Measurements from ENCODE around the gene BCAS3.

The BCAS3 gene

GRCh38 chr17:61316633-61317032, 639.0 kb downstream of the BCAS3 start:
- no peak for DNase-seq (ENCODE audit: low read depth in 2 of 2)

GRCh38 chr17:61317779-61318178, 640.1 kb downstream of the BCAS3 start:
- DNase-seq (ENCODE audit: low read depth in 2 of 2): no peak

DNA sequence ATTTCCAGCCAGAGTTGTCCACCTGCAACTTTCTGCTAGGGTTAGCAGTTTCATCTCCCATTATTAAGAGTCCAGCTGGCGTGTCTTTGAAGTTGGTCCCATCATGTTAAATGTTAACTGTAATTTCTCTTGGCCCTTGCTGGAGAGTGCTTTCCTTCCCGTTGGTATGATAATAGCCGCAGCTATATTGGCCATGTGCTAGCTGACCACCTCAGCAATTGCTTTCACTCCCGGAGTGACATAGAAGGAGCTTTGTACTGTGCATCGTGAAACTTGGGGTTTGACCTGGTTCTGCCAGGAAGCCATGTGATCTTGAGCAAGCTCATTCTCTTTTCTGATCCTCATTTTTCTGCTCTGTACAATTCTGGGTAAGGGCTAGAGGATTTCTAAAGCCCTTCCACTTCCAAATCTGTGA, 641.0 kb downstream of the BCAS3 start:
- no peak for DNase-seq (ENCODE audit: low read depth in 2 of 2)

- no peak for DNase-seq (ENCODE audit: low read depth in 2 of 2)
Measured at GRCh38 chr17:61321344-61321743, 643.7 kb downstream of the BCAS3 start.

DNA sequence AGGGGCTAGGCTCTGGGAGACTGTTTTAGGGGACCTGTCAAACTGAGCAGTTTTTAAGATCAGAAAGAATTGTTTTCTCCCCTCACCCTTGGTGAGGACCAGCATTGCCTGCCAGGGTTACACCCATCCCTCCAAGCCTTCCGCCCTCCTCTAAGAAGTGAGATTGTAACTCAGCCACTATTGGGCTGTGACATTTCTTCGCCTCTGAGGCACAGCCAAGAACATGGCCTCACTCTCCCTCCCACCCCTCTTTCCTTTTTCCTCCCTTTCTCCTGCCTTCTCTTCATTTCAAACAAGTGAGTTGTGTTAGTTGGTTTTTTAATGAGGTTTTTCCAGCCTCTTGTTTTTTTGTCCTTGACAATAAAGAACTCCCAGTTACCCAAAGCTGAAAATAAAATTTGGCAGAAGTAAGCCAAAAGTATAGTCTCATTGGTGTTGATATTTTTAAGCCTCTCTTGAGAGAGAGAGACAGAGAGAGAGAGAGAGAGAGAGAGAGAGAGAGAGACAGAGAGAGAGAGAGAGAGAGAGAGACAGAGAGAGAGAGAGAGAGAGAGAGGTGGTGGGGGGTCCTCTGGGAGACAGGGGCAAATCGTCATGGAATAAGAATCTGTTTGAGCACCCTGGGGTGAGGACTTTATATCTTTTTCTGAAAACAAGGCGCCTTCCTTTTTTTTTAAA, 644.8 kb downstream of the BCAS3 start:
- DNase-seq (ENCODE audit: low read depth in 2 of 2): no peak

DNA sequence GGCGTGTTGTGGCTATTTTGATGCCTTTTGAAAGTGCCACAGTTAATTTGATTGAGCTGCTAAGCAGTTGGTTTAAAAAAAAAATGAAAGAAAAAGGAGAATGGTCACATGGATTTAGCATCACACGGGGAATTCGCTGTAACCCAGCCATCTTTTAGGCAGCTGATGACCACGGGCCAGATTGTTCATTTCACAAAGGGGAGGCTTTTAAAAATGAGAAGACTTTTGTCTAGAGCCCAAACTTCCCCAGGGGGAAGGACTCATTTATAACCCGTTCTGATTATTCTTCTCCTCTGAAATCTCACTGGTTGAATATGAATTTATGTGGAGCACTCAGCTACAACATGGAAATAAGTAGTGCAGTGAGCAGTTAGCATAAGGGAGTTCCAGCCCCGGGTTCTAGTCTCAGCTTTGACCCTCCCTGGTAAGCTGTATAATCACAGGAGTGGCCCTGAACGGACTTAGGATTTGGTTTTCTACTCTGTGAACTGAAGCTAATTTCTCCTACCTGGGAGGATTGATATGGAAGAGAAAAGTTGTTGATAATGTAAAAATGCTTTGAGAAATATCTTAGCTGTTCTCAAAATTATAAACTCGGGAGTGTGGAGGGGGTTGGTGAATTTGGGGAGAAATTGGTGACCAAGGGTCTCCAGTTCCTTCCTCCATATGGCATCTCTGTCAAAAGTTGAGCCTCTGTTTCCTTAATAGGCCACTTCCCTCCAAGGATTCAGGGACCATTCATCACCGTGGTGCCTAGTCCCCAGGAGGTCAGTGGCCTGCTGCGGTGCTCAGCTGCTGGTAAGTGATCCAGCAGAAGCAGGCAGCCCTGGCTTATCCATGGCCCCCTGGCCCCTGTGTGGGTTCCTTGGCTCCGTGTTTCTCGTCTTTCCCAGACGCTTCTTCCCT, 645.6 kb downstream of the BCAS3 start:
- no peak for DNase-seq (ENCODE audit: low read depth in 2 of 2)

GRCh38 chr17:61323909-61324868, 646.5 kb downstream of the BCAS3 start:
- no peak for DNase-seq (ENCODE audit: low read depth in 2 of 2)

DNA sequence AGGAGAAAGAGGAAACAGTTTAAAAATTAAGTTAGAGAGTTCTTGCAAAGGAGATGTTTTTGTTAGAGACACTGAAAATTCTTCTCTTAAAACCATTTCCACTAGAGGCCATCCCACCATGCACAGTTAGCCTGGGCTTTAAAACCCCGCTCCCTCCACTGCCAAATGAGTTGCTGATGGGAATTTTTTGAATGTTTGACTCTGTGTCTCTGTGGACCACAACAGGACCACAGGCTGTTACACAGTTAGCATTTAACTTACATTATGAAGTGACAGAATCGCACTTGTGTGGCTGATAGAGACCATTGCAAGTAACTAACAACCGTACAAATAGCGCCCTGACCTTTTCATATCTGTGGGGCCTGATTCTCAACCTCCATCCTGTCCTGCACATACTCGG, 647.3 kb downstream of the BCAS3 start:
- DNase-seq (ENCODE audit: low read depth in 2 of 2): no peak

GRCh38 chr17:61325382-61326073, 647.9 kb downstream of the BCAS3 start:
- no peak for DNase-seq (ENCODE audit: low read depth in 2 of 2)

GRCh38 chr17:61326330-61326729, 648.7 kb downstream of the BCAS3 start:
- no peak for DNase-seq (ENCODE audit: low read depth in 2 of 2)

GRCh38 chr17:61328351-61328750, 650.7 kb downstream of the BCAS3 start:
- DNase-seq (ENCODE audit: low read depth in 2 of 2): no peak

DNA sequence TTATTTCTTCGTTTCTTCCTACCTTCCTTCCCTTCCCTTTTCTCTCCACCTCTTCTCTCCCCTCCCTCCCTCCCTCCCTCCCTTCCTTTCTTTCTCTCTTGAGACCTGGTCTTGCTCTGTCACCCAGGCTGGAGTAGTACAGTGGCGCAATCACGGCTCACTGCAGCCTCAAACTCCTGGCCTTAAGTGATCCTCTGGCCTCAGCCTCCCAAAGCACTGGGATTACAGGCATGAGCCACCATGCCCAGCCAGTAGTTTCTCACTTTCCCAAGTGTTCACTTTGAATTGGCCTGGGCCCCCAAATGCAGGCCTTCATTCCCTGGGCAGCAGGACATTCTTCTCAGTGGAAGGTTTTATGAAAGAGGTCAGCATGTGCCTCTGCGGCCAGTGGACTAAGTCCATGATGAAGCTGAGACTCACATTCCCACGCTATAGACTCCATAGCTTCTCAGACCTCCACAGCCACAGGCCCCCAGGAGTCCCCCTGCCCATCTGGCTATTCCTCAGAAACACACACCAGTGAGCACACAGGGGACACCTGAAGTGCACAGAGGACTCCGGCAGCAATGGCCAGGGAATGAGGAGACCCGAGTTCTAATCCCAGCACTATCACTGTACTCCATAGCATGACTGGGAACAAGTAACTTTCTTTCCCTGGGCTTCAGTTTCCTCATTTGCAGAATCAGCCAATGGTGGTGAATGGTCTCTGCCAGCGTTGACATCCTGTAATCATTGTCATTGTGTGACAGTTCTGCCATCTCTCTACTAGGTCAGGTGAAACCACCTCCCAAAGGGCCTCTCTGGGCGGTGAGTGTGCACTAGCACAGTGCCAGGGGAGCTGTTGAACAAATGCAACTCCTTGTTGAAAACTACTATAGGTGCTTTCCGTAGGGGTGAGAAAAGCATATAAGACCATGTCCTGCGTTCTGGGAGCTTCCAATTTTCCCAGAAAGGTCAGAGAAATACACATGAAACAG, 652.8 kb downstream of the BCAS3 start:
- DNase-seq (ENCODE audit: low read depth in 2 of 2): no peak

GRCh38 chr17:61331178-61331577, 653.5 kb downstream of the BCAS3 start:
- DNase-seq (ENCODE audit: low read depth in 2 of 2): no peak

DNA sequence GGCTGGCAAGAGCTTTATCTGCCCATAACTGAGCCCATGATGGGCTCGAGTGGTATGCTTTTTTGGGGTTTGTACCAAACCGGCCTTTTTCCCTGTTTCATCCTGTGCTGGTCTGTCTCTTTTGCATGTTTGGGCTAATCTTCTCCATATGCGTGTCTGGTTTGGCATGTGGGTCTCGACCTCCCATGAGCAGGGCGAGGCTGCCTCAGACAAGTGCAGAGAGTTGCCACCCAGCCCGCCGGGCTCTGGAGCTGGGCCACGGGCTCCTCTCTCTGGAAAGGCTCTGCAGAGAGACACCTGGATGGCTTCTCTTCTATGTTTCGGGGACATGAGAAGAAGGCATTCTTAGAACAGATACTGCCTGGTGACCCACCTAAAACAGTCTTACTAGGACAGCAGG, 654.2 kb downstream of the BCAS3 start:
- DNase-seq (ENCODE audit: low read depth in 2 of 2): no peak

DNA sequence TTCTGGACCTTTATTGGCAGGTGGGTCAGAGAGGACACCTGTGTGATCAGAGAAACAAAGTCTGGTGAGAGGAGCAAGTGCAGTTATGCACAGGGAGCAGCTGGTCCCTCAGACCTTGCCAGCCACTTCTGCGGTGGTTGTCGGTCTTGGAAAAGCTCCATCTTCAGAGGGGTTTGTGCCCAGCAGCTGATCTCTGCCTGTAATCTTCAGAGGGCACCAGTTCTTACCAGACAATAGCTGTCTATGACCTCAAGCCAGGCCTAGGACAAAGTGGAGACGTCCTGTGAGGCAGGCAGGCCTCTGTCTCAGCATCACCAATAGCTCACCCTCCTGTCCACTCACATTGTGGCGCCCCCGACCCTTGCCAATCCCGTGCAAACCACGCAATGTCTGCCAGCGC, 655.5 kb downstream of the BCAS3 start:
- no peak for DNase-seq (ENCODE audit: low read depth in 2 of 2)

DNA sequence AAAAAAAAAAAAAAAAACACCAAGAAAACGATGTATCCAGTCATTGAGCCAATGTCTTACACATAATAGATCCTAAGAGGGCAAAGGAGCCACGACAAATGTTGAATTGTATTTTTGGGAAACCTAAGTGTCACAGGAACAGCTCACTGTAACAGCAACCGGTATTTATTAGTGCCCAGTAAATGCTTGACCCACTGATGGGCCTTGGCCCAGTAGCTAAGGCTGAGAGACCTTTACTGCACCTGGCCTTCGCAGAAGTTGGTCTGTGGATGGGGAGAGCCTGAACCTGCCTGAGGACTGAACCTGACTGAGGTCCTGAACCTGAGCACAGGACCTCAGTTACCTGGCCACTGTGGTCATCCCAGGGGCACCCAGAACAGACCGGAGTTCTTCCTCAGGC, 657.0 kb downstream of the BCAS3 start:
- DNase-seq (ENCODE audit: low read depth in 2 of 2): no peak

DNA sequence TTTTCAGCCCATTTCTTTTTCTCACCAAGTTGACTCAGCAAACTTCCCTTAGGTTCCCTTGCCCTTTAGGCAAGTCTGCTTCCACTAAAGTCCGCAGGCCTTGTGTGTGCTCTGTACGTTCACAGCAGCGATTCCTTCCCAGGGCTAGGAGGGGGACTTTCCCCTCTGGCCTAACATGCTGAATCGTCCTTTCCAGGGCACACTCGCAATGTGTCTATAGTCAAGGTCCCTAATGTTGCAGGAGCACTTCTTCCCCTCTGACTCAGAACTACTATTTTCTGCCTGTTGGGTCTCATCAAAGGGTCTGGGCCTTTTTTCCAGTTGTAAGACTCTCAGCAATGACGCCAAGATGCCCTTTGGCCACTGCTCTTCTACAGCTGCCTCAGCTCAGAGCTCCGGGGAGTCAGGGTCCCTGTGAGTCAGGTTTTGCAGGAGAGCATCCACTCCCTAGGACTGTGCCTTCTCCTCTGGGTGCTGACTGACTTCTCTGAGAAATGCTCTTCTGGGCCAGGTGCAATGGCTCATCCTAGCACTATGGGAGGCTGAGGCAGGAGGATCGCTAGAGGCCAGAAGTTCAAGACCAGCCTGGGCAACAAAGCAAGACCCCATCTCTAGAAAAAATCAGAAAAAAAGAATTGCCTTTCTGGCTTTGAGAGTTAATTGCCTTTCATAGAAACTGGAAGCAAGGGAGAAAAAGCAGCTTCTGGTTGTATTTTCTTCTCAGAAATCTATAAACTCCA, 657.6 kb downstream of the BCAS3 start:
- DNase-seq (ENCODE audit: low read depth in 2 of 2): no peak

GRCh38 chr17:61335845-61336655, 658.4 kb downstream of the BCAS3 start:
- DNase-seq (ENCODE audit: low read depth in 2 of 2): no peak

DNA sequence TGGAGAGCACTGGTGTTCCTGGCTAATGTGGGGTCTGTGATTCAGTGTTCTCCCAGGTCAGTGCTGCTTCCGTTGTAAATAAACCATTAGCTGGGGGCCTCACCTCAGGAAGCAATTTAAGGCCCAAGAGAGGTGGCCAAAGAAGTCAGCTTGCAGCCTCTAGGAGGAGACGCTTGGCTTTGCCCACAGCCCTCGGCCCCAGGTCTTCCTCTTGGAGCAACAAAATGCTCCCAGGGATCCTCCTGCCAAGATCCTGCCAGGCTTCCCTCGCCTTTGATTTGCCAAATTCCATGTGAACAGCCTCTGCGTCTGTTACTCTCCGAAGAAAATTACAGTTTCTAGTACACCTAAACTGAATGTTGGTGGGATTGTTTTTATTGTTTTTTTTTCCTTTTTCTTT, 659.6 kb downstream of the BCAS3 start:
- DNase-seq (ENCODE audit: low read depth in 2 of 2): no peak
